ENCODE data around the gene SORL1.
"Not testable (repeated sequence)": the region's sequence is repeated elsewhere in the genome, so short reads cannot be mapped to it uniquely, and the experiment has no call there.

The SORL1 gene

GRCh38 chr11:121563900-121564822 lies 112.0 kb downstream of the SORL1 start:
- Histone ChIP-seq H2BK5ac (ENCODE audit: low read length) (no peak overlapping the region), H3K18ac (ENCODE audit: low read length) (no peak overlapping the region), H3K36me3 (ENCODE audit: control insufficient read depth, insufficient read depth, low read length) (no peaks in the 10 kb centered on the region), H3K4me1 (ENCODE audit: control insufficient read depth, low read depth, low read length) (peaks cover 8% of the 10 kb centered on the region), H3K4me3 (ENCODE audit: low read length) (no peak overlapping the region), H3K27ac (ENCODE audit: low read depth, low read length) (no peak overlapping the region), H3K79me1 (ENCODE audit: low read length) (no peaks in the 10 kb centered on the region), H2BK15ac (replicated peaks; ENCODE audit: low read depth) (no peak overlapping the region), H2BK120ac (ENCODE audit: low read depth, low read length) (no peak overlapping the region), H3K27me3 (ENCODE audit: insufficient read depth, low read length, poor library complexity) (no peaks in the 10 kb centered on the region), H2AK5ac (ENCODE audit: low read length) (no peak overlapping the region), H3K4me2 (ENCODE audit: low read length) (no peak overlapping the region), H3K79me2 (ENCODE audit: control insufficient read depth, insufficient read depth, low read length) (no peaks in the 10 kb centered on the region), H3K4ac (ENCODE audit: low read depth, low read length) (no peak overlapping the region), H4K5ac (ENCODE audit: low read length) (no peak overlapping the region), H4K8ac (ENCODE audit: low read depth, low read length) (no peak overlapping the region), H3K56ac (ENCODE audit: low read length) (no peak overlapping the region), H3K23ac (ENCODE audit: low read length) (no peak overlapping the region), H3K9ac (ENCODE audit: low read length) (no peak overlapping the region)
- no peak for DNase-seq
- no CpG with 5 or more reads among the region's 8 CpGs for WGBS (ENCODE audit: extremely low coverage, insufficient coverage, low lambda C conversion rate)

DNA sequence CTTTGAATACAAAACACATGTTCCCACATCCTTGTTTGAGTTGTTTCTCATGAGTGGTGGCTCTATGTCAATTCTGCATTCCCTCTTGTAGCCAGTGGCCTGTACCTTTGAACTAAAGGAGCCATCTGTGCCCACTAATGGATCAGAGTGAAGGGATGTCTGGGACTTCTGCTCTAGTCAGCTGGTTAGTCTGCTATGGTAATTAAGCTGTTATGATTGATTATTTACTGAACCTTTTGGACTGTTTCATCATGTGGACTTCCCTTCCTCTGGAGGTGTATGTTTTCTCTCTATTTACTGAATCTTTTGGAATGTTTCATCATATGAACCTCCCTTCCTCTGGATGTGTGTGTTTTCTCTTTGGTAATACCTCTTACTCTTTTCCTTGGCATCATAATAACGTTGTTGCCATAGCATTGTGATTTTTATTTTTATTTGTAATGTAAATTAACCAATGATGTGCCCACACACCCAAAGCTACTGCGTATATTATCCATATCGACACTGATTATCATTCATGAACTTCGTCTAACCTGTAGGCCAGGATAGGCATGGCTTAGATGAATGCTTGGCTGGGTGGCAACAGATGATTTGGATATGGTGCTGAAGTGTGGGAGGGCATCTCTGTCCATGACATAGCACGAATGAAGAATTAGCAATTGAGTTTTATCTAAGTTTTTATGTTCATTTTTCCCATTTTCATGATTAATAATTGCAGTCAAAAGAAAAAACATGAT lies 113.0 kb downstream of the SORL1 start:
- Histone ChIP-seq H4K5ac (ENCODE audit: low read length) (no peak overlapping the region), H2BK15ac (replicated peaks; ENCODE audit: low read depth) (no peak overlapping the region), H3K4me2 (ENCODE audit: low read length) (no peak overlapping the region), H3K23ac (ENCODE audit: low read length) (no peak overlapping the region), H3K18ac (ENCODE audit: low read length) (no peak overlapping the region), H3K27ac (ENCODE audit: low read depth, low read length) (no peak overlapping the region), H2BK120ac (ENCODE audit: low read depth, low read length) (no peak overlapping the region), H3K4me1 (ENCODE audit: control insufficient read depth, low read depth, low read length) (peaks cover 5% of the 10 kb centered on the region), H3K79me2 (ENCODE audit: control insufficient read depth, insufficient read depth, low read length) (no peaks in the 10 kb centered on the region), H3K79me1 (ENCODE audit: low read length) (no peaks in the 10 kb centered on the region), H3K9ac (ENCODE audit: low read length) (no peak overlapping the region), H3K4me3 (ENCODE audit: low read length) (no peak overlapping the region), H3K36me3 (ENCODE audit: control insufficient read depth, insufficient read depth, low read length) (no peaks in the 10 kb centered on the region), H4K8ac (ENCODE audit: low read depth, low read length) (no peak overlapping the region), H3K4ac (ENCODE audit: low read depth, low read length) (no peak overlapping the region), H2AK5ac (ENCODE audit: low read length) (no peak overlapping the region), H3K27me3 (ENCODE audit: insufficient read depth, low read length, poor library complexity) (no peaks in the 10 kb centered on the region), H2BK5ac (ENCODE audit: low read length) (no peak overlapping the region), H3K56ac (ENCODE audit: low read length) (no peak overlapping the region)
- WGBS (ENCODE audit: extremely low coverage, insufficient coverage, low lambda C conversion rate), result no CpG with 5 or more reads among the region's 5 CpGs
- no peak for DNase-seq

DNA sequence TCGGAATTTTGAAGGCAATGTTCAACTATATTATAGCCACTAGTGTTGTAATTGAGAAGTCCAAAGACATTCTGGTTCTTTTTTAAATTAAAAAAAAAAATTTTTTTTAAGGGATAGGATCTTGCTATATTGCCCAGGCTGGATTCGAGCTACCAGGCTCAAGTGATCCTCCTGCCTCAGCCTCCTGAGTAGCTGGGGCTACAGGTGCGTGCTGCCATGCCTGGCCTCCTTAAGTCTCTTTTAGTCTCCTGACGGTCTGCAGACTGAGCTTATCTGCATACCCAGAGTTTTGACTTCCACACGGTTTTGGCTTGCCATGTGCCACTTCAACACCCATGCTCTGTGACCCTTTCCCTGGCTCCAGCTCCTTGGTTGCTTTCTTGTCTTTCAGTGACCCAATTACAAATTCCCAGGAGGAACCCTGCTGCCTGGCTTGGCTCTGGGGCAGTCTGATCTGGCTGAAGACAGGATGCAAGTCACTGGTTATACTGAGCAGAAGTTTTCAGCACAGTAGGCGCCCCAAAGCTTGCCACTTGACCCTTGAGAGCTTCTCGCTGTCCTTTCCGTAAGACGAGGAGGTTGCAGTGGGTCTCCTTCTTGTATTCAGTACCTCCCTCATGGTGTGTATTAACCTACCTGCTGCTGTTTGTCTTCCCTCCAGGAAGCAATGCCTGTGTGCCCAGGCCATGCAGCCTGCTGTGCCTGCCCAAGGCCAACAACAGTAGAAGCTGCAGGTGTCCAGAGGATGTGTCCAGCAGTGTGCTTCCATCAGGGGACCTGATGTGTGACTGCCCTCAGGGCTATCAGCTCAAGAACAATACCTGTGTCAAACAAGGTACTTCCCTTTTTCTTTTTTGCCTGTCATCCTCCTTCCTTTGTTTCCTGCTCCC lies 114.4 kb downstream of the SORL1 start:
- Histone ChIP-seq H3K9ac (ENCODE audit: low read length) (no peak overlapping the region), H3K27me3 (ENCODE audit: insufficient read depth, low read length, poor library complexity) (no peaks in the 10 kb centered on the region), H3K4me1 (ENCODE audit: control insufficient read depth, low read depth, low read length) (peaks cover 3% of the 10 kb centered on the region), H2BK15ac (replicated peaks; ENCODE audit: low read depth) (no peak overlapping the region), H3K36me3 (ENCODE audit: control insufficient read depth, insufficient read depth, low read length) (no peaks in the 10 kb centered on the region), H4K5ac (ENCODE audit: low read length) (no peak overlapping the region), H3K27ac (ENCODE audit: low read depth, low read length) (peak overlapping the region; percentile 12), H3K79me2 (ENCODE audit: control insufficient read depth, insufficient read depth, low read length) (no peaks in the 10 kb centered on the region), H3K4me2 (ENCODE audit: low read length) (no peak overlapping the region), H3K23ac (ENCODE audit: low read length) (peak overlapping the region; percentile 37), H3K79me1 (ENCODE audit: low read length) (no peaks in the 10 kb centered on the region), H3K4ac (ENCODE audit: low read depth, low read length) (no peak overlapping the region), H4K8ac (ENCODE audit: low read depth, low read length) (no peak overlapping the region), H2BK5ac (ENCODE audit: low read length) (peak overlapping the region; percentile 5), H3K56ac (ENCODE audit: low read length) (peak overlapping the region; percentile 35), H3K4me3 (ENCODE audit: low read length) (no peak overlapping the region), H2BK120ac (ENCODE audit: low read depth, low read length) (peak overlapping the region; percentile 8), H2AK5ac (ENCODE audit: low read length) (no peak overlapping the region), H3K18ac (ENCODE audit: low read length) (no peak overlapping the region)
- DNase-seq, result peak; percentile 29
- WGBS (ENCODE audit: extremely low coverage, insufficient coverage, low lambda C conversion rate), result no CpG with 5 or more reads among the region's 9 CpGs

DNA sequence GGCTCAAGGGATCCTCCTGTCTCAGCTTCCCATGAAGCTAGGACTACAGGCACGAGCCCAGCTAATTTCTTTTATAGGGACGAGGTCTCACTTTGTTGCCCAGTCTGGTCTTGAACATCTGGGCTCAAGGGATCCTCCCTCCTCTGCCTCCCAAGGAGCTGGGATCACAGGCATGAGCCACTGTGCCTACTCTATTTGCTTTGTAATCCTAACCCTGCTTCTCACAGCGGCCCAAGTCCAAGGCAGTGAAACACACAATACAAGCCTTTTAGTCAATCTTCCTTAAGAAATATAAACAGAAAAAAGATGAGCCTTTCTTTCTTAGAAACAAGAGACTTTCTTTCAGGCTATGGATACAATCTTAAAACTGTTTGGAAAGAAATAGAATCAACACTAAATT lies 115.9 kb downstream of the SORL1 start:
- no peak overlapping the region for H3K4ac ChIP-seq (ENCODE audit: low read depth, low read length)
- H3K79me1 ChIP-seq (ENCODE audit: low read length), result no peaks in the 10 kb centered on the region
- H3K56ac ChIP-seq (ENCODE audit: low read length), result no peak overlapping the region
- H3K4me3 ChIP-seq (ENCODE audit: low read length), result no peak overlapping the region
- H3K23ac ChIP-seq (ENCODE audit: low read length), result no peak overlapping the region
- no peak overlapping the region for H4K8ac ChIP-seq (ENCODE audit: low read depth, low read length)
- H2BK120ac ChIP-seq (ENCODE audit: low read depth, low read length), result no peak overlapping the region
- no peak overlapping the region for H2BK15ac ChIP-seq (replicated peaks; ENCODE audit: low read depth)
- H2BK5ac ChIP-seq (ENCODE audit: low read length), result no peak overlapping the region
- no peak for DNase-seq
- no peak overlapping the region for H2AK5ac ChIP-seq (ENCODE audit: low read length)
- no peak overlapping the region for H3K27ac ChIP-seq (ENCODE audit: low read depth, low read length)
- no CpG with 5 or more reads among the region's 3 CpGs for WGBS (ENCODE audit: extremely low coverage, insufficient coverage, low lambda C conversion rate)
- H3K36me3 ChIP-seq (ENCODE audit: control insufficient read depth, insufficient read depth, low read length), result no peaks in the 10 kb centered on the region
- no peak overlapping the region for H3K18ac ChIP-seq (ENCODE audit: low read length)
- H3K27me3 ChIP-seq (ENCODE audit: insufficient read depth, low read length, poor library complexity), result no peaks in the 10 kb centered on the region
- H3K79me2 ChIP-seq (ENCODE audit: control insufficient read depth, insufficient read depth, low read length), result no peaks in the 10 kb centered on the region
- no peak overlapping the region for H4K5ac ChIP-seq (ENCODE audit: low read length)
- no peak overlapping the region for H3K4me2 ChIP-seq (ENCODE audit: low read length)
- H3K9ac ChIP-seq (ENCODE audit: low read length), result no peak overlapping the region
- H3K4me1 ChIP-seq (ENCODE audit: control insufficient read depth, low read depth, low read length), result peaks cover 3% of the 10 kb centered on the region

DNA sequence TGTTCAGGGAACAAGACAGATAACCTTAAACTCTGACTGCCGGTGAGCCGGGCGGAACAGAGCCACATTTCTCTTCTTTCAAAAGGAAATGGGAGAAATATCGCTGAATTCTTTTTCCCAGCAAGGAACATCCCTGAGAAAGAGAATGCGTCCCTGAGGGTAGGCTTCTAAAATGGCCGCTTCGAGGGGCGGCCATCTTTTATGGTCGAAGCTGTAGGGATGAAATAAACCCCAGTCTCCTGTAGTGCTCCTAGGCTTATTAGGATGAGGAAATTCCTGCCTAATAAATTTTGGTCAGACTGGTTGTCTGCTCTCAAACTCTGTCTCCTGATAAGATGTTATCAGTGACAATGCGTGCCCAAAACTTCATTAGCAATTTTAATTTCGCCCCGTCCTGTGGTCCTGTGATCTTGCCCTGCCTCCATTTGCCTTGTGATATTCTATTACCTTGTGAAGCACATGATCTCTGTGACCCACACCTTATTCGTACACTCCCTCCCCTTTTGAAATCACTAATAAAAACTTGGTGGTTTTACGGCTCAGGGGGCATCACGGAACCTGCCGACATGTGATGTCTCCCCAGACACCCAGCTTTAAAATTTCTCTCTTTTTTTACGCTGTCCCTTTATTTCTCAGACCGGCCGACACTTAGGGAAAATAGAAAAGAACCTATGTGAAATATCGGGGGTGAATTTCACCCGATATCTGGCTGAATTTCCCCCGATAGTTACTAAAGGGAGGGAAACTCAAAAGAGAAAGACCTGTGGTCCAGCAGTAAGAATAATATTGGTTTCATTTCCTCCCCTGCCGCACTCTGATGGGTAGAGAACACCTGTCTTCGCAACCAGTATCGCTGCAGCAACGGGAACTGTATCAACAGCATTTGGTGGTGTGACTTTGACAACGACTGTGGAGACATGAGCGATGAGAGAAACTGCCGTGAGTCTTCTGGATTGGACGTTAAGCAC lies 117.5 kb downstream of the SORL1 start:
- H3K27ac ChIP-seq (ENCODE audit: low read depth, low read length); H3K56ac ChIP-seq (ENCODE audit: low read length); H2BK120ac ChIP-seq (ENCODE audit: low read depth, low read length); H3K4me2 ChIP-seq (ENCODE audit: low read length); H4K5ac ChIP-seq (ENCODE audit: low read length); H2BK5ac ChIP-seq (ENCODE audit: low read length); H3K18ac ChIP-seq (ENCODE audit: low read length); H3K79me2 ChIP-seq (ENCODE audit: control insufficient read depth, insufficient read depth, low read length); H3K9ac ChIP-seq (ENCODE audit: low read length); H4K8ac ChIP-seq (ENCODE audit: low read depth, low read length); H3K36me3 ChIP-seq (ENCODE audit: control insufficient read depth, insufficient read depth, low read length); DNase-seq; H3K4me3 ChIP-seq (ENCODE audit: low read length); H3K23ac ChIP-seq (ENCODE audit: low read length); H2BK15ac ChIP-seq (replicated peaks; ENCODE audit: low read depth); H2AK5ac ChIP-seq (ENCODE audit: low read length); H3K4ac ChIP-seq (ENCODE audit: low read depth, low read length); H3K4me1 ChIP-seq (ENCODE audit: control insufficient read depth, low read depth, low read length); H3K79me1 ChIP-seq (ENCODE audit: low read length); H3K27me3 ChIP-seq (ENCODE audit: insufficient read depth, low read length, poor library complexity): not testable (repeated sequence)
- WGBS (ENCODE audit: extremely low coverage, insufficient coverage, low lambda C conversion rate), result no CpG with 5 or more reads among the region's 30 CpGs

Measured in mesendoderm (in vitro differentiated cells).